ENCODE results near the gene SF3A2.

DNA sequence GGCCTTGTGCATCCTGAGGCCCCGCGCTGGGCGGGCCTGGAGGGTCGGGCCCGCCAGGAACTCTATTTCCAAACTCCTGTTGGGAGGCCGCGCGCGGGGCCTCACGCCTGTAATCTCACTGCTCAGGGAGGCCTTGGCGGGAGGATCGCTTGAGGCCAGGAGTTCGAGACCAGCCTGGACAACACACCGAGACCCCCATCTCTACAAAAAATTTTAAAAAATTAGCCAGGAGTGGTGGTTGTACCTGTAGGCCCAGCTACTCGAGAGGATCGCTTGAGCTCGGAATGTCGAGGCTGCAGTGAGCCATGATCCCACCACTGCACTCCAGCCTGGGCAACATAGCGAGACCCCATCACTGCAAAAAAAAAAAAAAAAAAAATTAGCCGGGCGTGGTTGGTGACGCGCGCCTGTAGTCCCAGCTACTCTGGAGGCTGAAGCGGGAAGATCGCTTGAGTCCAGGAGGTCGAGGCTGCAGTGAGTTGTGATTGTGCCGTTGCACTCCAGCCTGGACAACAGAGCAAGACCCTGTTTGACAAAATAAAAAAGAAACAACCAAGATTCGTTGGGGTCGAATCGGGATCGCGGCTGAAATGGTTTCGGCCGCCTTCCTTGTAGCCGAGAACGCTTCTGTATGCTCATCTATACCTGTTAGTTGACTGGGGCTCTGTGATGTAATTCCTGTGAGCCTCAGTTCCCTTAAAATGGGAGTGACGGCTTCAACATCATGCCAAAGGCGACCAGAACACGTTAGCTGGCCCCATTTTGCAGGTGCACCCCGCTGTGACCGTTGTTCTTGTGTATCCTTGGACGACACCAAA lies 636 bp downstream of the SF3A2 start:
- TF ChIP-seq POLR2A (IDR thresholded peaks at IDR 0.05) (no peak), CTCF (IDR thresholded peaks at IDR 0.05) (no peak)
